ENCODE data around the gene TSPAN2. TPM values are rescaled to one million over a fixed set of nuclear protein-coding genes. Genes with fewer than 3 reads are reported as not detected.

Gene TSPAN2
- total and polyA plus RNA-seq, 2 donors from 2014 or later, result 9.9 to 14.6 TPM

GRCh38 chr1:115063228-115063901, 25.9 kb downstream of the TSPAN2 start:
- H3K27me3 ChIP-seq (ENCODE audit: control insufficient read depth, insufficient read depth, low read length), result no peaks in the 10 kb centered on the region
- no peaks in the 10 kb centered on the region for H3K9me3 ChIP-seq (ENCODE audit: control insufficient read depth in 2 of 3, insufficient read depth in 1 of 3, low read length in 3 of 3)
- H3K4me3 ChIP-seq (ENCODE audit: low read length in 3 of 3), result no peak overlapping the region
- no peaks in the 10 kb centered on the region for H3K4me1 ChIP-seq (ENCODE audit: control insufficient read depth in 2 of 3, insufficient read depth in 2 of 3, low read depth in 1 of 3, low read length in 3 of 3)
- FAIRE-seq (no peak), DNase-seq (no peak)
- H3K27ac ChIP-seq (ENCODE audit: low read depth in 2 of 2, low read length in 2 of 2), result no peak overlapping the region
- intact Hi-C loops (cut with DNase I), result no loop called here
- H3K36me3 ChIP-seq (ENCODE audit: control insufficient read depth in 2 of 3, insufficient read depth in 3 of 3, low read length in 3 of 3), result no peaks in the 10 kb centered on the region
- H3K9ac ChIP-seq (ENCODE audit: low read length in 3 of 3), result no peak overlapping the region
- TF ChIP-seq CTCF (IDR thresholded peaks at IDR 0.05; ENCODE audit: borderline replicate concordance, extremely low read depth, insufficient read depth), result no peak

GRCh38 chr1:115062542-115063004, 26.7 kb downstream of the TSPAN2 start:
- Histone ChIP-seq H3K9me3 (ENCODE audit: control insufficient read depth in 2 of 3, insufficient read depth in 1 of 3, low read length in 3 of 3) (no peaks in the 10 kb centered on the region), H3K36me3 (ENCODE audit: control insufficient read depth in 2 of 3, insufficient read depth in 3 of 3, low read length in 3 of 3) (no peaks in the 10 kb centered on the region), H3K27me3 (ENCODE audit: control insufficient read depth, insufficient read depth, low read length) (no peaks in the 10 kb centered on the region), H3K4me3 (ENCODE audit: low read length in 3 of 3) (no peak overlapping the region), H3K9ac (ENCODE audit: low read length in 3 of 3) (no peak overlapping the region), H3K27ac (ENCODE audit: low read depth in 2 of 2, low read length in 2 of 2) (no peak overlapping the region), H3K4me1 (ENCODE audit: control insufficient read depth in 2 of 3, insufficient read depth in 2 of 3, low read depth in 1 of 3, low read length in 3 of 3) (peaks cover 0 to 3% (median 3%) of the 10 kb centered on the region in 3 donors)
- DNase-seq, result peak in 1 of 5 donors; percentile 88
- FAIRE-seq, result no peak
- no peak for TF ChIP-seq CTCF (IDR thresholded peaks at IDR 0.05; ENCODE audit: borderline replicate concordance, extremely low read depth, insufficient read depth)
- intact Hi-C loops (cut with DNase I), result no loop called here

- TF ChIP-seq CTCF (IDR thresholded peaks at IDR 0.05; ENCODE audit: borderline replicate concordance, extremely low read depth, insufficient read depth), result no peak
- Histone ChIP-seq H3K4me3 (ENCODE audit: low read length in 3 of 3) (no peak overlapping the region), H3K9ac (ENCODE audit: low read length in 3 of 3) (no peak overlapping the region), H3K9me3 (ENCODE audit: control insufficient read depth in 2 of 3, insufficient read depth in 1 of 3, low read length in 3 of 3) (no peaks in the 10 kb centered on the region), H3K4me1 (ENCODE audit: control insufficient read depth in 2 of 3, insufficient read depth in 2 of 3, low read depth in 1 of 3, low read length in 3 of 3) (peaks cover 5 to 14% (median 9%) of the 10 kb centered on the region in 3 donors), H3K36me3 (ENCODE audit: control insufficient read depth in 2 of 3, insufficient read depth in 3 of 3, low read length in 3 of 3) (no peaks in the 10 kb centered on the region), H3K27me3 (ENCODE audit: control insufficient read depth, insufficient read depth, low read length) (no peaks in the 10 kb centered on the region), H3K27ac (ENCODE audit: low read depth in 2 of 2, low read length in 2 of 2) (no peak overlapping the region)
- intact Hi-C loops (cut with DNase I), result no loop called here
- no peak for FAIRE-seq
- DNase-seq, result no peak
Observed at GRCh38 chr1:115060501-115060900, 28.8 kb downstream of the TSPAN2 start.
